Measurements from ENCODE around the gene MTMR12.
"Not testable (repeated sequence)": the region's sequence is repeated elsewhere in the genome, so short reads cannot be mapped to it uniquely, and the experiment has no call there.

Gene MTMR12

DNA sequence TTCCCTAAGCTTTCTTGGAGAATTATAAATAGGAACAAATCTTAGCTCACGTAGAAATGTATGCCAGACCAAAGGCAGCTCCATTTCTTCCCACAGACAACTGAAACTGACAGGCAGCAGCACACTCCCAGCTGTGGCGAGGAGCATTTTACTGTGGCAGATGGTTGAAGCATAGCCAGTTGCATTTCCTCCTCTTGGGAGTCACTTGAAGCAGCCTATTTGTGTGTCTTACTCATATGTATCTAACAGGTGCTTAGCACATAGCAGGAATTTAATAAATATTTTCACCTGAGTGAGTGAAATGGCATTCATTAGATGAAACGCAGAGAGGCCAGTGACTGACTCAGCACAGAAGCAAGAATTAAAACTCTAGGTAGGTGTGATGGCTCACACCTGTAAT lies 12.3 kb upstream of the MTMR12 start:
- FAIRE-seq = no peak

DNA sequence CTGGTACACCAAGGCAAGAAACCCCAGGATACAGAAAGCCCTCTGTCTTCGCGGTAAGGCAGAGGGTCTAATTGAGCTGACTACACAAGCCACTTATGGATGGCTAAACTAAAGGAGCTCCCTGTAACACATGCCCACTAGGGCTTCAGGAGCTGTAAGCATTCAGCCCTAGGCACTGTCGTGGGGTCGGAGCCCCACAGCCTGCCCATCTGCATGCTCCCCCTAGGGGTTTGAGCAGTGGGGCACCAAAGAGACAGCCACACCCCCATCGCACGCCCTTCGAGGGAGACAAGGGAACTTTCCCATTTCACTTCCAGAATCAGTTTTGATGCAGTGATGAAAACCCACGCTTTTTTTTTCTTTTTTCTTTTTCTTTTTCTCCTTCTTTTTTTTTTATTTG lies 11.0 kb upstream of the MTMR12 start:
- no peak for FAIRE-seq

DNA sequence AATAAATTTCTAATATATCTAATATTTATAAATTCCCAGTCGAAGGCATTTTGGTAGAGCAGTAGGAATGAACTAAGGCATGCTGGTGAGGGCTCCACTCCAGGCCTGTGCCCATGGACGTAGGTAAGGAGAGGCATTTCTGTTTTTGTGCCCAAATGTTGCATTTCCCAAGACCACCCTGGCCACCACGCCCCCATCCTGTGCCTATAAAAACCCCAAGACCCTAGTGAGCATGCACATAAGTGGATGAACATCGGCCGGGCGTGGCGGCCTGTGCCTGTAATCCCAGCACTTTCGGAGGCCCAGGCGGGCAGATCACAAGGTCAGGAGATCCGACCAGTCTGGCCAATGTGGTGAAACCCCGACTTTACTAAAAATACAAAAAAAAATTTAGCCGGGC lies 10.1 kb upstream of the MTMR12 start:
- FAIRE-seq = no peak

DNA sequence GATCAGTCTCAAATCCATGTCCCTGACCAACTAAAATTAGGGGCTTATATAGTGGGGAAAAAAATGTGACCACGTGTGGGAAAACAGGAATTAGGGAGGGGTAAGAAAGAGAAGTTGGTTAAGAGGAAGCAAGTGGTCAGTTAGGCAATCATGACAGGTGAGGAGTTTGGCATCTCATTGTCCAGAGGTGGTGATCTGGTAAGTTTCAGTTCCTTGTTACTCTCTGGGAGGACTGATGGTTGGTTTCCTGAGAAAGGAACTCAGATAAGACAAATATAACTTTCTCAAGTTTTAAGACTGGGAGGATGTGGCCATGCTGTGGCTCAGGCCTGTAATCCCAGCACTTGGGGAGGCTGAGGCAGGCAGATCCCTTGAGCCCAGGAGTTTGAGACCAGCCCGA lies 9.0 kb upstream of the MTMR12 start:
- not testable (repeated sequence) for FAIRE-seq

DNA sequence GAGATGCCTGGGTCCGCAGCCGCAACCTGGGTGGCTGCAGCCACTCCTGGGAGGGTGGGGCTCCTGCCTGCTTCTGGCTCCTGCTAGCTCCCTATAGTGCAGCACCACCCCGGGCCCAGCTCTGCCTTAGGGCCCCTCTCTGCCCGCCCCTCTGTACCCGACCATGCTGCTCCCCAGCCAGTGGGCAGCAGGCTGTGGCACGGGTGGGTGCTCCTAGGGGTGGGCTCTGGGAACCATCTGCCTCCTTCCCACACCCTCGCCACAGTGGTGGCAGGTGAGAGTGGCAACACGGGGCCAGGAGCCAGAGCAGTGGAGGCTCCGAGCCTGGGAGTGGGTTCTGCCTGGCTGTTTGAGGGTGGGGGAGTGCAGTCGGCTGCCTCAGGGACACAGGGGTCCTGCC lies 7.8 kb upstream of the MTMR12 start:
- no peak for FAIRE-seq

DNA sequence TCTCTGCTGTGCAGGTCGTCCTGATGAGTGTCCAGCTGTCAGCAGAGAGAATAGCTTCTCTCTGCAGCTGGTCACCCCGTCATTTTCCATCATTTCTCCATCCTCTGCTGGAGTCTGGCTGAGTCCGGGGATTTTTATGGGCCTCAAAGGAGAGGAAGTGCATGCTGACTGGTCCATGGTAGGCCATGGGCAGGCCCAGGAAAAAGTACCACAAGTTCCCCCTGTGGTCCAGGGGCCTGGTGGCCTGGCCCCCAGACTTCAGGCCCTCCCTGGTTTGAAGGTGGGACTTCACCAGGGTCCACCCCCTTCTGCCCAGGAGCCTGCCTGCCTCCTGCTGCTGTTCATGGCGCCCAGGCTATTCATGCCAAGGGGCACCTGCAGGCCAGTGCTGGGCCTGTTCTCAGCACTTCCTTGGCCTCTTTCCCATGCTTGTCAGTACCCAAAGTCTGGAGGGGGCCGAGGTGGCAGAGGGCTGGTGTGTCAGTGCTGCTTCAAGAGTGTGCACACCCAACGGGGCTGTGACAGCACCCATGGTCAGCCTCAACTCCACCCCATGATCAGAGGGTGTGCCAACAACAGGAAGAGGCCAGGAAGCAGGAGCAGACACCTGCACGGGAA lies 7.3 kb upstream of the MTMR12 start:
- FAIRE-seq = no peak

DNA sequence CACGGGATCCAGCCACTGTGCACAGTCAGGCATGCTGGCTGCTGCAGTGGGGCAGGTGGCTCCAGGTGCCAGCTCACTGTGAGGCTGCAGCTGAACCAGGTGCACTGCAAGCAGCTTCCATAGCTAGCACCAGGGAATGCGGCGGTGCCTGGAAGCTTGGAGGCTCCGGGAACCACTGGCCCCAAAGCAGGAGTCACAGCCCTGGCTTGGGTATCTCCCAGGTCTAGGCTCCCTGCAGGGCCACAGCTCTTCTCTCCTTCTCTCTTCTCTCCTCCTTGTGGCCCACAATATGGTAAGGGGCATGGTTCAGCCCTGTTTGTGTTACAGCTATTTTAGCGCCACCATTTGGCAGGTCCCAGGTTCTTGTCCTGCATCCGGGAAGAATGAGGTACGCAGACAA lies 6.7 kb upstream of the MTMR12 start:
- no peak for FAIRE-seq

DNA sequence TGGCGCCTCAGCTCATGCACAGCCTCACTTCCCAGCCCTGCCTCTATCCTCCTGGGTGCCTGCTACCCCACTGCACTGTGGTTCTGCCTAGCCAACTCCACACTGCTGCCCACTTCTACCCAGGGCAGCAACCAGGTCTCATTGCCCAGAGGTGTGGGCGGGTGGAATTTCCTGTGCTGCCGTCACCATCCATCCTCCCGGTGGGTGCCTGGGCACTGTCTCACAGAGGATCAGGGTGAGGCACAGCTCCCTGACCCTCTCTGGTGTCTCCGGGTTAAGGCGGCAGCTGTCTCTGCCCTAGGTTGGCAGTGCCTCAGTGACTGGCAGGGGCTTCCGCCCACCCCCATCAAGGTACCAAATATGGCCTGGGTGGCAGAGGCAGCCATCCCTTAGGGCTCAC lies 4.3 kb upstream of the MTMR12 start:
- FAIRE-seq = no peak

DNA sequence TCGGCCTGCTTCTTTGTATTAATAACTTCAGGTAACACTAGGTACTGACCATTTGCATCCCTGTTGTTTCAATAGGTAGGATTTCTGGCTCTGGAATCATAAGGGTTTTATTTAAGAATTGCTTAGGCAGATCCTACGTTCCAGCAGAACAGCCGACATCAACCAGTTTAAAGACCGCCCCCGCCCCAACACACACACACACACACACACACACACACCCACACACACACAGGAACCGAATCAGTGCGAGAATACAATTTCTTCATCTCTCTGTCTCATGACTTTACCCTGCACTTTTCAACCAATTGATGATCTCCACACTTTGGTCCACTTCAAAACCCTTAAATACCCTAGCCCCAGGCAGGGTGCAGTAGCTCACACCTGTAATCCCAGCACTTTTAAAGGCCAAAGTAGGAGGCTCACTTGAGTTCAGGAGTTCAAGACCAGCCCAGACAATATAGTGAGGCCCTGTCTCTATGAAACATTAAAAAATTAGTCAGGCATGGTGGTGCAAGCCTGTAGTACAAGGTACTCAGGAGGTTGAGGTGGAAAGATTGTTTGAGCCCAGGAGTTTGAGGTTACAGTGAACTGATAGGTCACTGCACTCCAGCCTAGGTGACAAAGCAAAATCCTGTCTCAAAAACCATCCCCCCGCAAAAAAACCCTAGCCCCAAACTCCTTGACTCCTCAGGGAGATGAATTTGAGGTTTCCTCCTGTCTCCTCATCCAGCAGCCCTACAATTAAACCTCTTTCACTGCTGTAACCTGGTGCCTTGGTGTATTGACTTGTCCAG lies 2.7 kb upstream of the MTMR12 start:
- FAIRE-seq = no peak

DNA sequence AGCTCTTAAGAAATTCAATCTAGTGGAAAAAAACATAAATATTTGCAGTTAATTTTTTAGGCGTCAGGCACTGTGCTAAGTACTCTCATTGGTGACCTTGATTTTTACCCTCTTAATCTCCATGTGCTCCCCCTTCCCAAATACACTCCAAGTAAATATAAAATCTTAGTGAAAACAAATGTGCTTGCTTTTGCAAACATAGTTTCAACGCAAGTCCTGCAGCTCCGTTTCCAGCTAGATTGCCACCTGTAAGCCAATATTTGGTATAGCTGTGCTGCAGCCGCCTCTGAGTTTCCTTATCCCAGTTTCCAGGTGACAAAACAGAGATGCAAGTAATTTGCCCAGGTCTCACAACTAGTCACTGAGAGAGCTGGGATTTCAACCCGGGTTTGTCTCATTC lies 1.9 kb upstream of the MTMR12 start:
- no peak for FAIRE-seq

DNA sequence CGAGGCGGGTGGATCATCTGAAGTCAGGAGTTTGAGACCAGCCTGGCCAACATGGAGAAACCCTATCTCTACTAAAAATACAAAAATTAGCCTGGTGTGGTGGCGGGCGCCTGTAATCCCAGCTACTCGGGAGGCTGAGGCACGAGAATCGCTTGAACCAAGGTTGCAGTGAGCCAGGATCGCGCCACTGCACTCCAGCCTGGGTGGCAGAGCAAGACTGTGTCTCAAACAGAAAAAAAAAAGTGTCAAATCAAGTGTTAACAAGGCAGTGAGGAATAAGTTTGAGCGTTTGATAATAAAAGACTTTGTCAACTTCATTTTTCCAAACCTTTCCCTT lies 1.4 kb upstream of the MTMR12 start:
- not testable (repeated sequence) for FAIRE-seq

DNA sequence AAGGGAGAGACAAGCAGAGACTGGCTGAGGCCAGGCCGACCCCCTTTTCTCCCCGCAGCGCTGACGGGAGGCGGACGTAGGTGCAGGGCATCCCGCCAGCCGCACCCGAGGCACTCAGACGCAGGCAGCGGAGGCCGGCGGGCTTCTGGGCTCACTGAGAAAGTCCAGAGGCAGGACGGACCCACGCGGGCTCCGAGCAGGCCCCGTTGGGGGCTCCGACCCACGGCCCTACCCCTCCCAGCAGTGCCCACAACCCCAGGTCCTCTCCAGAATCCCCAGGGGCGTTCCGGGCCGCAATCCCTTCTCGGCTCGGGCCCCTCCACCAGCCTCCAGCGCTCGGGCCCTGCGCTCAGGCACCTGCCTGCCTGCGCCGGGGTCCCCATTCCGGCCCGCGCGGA lies 543 bp downstream of the MTMR12 start:
- FAIRE-seq = no peak

DNA sequence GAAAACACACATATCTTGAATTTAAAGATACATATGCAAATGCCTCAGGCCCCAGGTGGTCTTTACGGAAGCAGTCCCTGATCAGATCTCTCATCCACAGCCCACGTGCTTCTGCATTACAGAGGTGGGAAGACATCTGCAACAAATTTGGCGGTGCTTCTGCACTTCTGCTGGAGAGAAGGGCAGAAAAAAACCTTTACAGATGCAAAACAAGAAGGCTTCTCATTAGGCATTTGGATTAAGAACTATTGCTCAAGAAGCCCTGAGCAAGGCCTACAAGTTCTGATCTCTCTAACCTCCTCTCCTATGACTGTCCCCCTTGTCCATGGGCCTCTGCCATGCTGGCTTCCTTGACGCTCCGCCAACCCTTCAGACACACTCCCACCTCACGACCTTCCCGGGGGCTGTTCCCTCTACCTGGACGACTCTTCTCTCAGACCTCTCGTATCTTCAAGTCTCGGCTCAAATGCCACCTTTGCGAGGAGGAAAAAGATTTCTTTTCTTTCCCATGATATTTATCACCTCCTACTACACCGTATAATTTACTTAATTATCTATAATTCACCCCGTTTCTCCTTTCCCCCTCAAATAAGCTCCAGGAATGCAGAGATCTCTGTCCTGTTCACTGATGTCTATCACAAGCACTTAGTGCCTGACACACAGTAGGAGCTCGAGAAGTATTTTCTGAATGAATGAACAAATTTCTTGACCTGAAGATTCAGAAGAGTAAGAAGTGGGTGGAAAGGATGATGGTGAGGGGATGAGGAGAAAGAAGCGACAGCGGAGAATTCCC lies 1.1 kb downstream of the MTMR12 start:
- no peak for FAIRE-seq

DNA sequence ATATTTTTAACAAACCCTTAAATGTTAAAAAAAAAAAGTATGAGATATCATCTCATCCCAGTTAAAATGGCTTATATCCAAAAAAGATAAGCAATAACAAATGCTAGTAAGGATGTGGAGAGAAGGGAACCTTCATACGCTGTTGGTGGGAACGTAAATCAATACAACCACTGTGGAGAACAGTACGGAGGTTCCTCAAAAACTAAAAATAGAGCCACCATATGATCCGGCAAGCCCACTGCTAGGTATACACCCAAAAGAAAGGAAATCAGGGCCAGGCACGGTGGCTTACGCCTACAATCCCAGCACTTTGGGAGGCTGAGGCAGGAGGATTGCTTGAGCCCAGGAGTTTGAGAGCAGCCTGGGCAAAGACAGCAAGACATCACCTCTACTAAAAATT lies 3.0 kb downstream of the MTMR12 start:
- no peak for FAIRE-seq

DNA sequence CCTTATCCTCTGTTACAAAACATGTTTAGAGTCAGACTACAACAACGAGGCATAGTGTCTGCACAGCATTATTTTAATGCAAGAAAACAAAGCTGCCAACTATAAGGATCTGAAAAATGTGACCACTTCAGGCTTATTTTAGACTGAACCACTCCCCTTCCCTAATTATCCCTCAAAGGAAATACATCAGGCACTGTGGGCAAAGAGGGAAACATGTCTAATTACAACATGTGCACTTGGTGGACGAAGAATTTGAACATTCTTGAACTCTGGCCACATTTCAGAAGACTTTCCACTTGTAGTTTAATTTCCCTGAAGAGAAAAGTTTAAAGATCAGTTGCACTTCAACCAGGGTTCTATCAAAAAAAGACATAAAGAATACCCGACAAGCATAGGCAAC lies 3.8 kb downstream of the MTMR12 start:
- no peak for FAIRE-seq

DNA sequence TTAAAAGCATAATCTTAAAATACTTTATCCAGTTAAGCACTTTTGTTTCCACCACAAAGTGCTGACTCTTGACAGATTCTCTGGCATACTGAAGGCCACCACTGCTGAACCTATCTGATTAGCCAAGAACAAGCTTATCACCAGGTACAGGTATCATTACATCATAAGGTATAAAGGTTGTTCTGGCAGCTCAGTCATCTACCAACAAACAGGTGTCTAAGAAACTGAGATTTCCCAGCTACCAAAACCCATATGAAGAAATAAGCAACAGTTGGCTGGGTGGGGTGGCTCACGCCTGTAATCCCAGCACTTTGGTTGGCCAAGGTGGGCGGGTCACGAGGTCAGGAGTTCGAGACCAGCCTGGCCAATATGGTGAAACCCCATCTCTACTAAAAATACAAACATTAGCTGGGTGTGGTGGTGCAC lies 5.0 kb downstream of the MTMR12 start:
- FAIRE-seq = no peak

DNA sequence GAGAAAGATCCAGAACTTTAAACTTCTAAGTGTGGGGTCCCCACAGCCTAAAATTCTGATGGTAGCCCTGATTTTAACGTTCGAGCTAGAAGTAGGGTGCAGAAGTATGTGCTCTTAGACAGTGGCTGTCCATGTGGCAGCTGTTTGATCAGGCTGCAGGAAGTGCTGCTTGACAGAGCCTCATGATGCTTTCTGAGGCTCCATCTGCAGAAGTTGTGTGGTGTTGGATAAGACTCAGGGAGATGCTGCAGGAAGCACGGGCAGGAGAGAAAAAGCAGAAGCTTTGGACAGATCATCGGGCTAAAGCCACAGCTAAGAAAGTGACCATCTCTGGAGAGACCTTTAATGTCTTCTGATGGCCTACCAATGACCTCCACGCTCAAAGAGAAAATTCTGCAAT lies 8.1 kb downstream of the MTMR12 start:
- no peak for FAIRE-seq

DNA sequence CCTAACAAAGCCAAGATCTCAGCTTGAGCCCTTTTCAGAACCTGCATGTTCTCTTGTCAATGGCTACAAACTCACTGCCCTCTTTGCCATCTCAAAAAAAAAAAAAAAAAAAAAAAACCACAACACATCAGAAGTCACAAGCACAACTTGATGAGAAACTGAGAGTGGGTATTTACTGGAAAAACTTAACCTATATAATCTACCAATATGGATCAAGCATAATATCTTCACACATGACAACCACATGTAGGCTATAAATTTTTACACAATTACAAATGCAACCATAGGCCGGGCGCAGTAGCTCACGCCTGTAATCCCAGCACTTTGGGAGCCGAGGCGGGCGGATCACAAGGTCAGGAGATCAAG lies 9.0 kb downstream of the MTMR12 start:
- FAIRE-seq = no peak

DNA sequence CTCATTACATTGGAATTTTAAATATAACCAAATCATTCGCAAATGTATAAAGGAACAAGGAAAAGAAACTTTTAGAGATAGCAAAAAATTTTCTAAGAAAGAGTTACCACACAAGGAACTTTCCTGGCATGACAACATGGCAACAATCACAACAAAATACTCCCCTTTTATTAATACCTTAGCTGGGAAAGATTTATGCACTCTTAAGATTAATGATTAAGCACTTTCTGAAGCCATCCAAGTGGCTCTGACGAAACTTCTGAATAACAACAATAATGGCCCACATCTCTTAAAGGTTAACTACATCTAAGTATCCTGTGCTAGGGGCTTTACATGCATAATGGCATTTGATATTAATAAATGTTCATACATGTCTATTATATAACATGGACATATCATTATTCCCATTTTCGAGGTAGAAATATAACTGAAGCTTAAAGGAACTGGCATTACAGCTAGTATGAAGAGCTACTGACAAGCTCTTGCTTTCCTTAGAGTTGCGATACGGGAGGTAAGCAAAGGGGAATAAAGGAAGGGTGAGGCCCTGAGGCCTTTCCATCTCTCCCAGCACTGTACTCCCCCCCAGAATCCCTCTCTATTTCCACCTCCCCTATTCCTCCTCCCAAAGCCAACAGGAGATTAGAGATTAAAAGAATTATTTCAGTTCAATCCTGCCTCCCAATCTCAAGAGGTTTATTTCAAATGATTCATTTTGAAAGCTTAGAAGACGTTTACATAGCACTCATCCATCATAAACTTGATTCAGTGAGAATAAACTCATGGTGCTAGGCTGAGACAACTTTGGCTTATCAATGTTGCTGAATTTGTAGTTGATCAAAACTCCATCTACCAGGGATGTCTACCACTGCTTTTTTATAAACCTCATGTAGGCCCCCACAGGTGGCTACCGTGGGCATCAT lies 9.6 kb downstream of the MTMR12 start:
- no peak for FAIRE-seq

DNA sequence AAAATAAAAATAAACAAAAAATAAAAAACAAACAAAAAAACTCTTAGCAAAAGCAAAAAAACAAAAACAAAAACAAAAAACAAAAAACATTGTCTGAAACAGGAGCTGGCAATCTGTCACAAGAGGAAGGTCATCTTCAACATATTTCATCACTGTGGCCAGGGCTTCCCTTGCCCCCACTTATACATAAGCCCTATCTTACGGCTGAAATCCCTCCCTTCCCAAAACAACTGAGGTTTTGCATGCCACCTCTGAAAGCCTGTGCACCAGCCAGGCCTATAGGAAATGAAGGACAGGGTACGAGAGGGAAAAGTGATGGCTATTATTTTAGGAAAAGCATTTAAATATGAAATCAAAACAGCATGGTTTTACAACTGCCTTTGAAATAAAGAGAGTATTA lies 10.8 kb downstream of the MTMR12 start:
- FAIRE-seq = no peak

DNA sequence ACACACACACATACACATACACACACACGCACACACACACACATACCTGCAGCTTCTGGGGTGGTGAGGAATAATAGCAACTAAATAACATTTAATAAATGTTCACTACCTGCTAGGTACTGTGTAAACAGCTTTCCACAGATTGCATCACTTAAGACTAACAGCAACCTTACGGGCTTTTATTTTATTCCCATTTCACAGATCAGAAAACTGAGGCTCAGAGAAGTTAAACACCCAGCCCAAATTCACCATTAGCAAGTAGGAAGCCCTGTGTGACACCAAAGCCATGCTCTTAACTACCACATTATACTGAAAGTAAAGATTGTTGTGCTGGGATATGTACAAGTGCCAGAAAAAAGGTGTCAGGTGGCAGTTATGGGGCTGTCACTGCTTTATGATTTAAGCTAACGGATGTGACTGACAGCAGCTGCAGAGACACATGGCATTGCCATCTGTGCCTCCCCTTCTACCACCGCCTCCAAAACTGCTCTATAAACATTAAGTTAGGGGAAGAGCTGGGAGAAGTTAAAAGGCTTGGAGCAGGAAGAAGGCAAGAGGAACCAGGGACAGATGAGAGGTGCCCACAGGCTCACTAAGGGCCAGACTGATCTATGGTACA lies 13.6 kb downstream of the MTMR12 start:
- no peak for FAIRE-seq

DNA sequence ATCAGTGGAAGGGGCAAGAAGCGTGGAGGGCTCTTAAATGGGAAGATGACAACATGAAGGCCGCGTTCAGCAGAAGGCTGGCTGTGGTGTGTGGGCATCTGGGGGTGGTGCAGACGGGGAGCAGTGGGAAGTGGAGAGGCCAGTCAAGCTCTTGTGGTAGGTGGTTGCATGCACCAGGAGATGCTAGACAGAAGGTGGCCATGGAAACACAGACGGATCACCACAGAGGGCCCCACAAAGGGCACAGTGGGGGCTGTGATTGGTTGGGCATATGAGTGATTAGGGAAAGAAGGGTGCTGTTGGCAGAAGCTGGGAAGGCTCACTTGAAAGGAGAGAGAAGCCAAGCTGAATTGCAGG lies 14.7 kb downstream of the MTMR12 start:
- FAIRE-seq = no peak

Data from endometrium (tissue), 2 donors.